ENCODE results near the gene S100PBP.

S100PBP gene

DNA sequence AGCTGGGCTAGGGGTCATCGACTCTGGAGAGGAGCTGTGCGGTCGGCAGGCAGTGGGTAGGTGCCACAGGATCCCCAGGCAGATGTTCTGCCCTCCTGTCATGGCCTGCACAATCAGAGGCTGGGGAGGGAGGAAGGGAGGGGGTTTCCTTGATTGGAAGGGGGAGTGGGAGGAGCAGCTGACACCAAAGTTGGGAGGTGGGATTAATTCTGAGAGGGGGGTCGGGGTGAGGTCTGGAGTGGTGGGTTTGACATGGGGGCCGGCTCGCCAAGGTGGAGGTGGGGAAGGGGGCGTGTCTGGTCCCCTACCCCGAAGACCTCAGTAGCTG, 68.2 kb downstream of the S100PBP start:
- no peak overlapping the region for H3K4me3 ChIP-seq (ENCODE audit: low read depth, low read length)
- TF ChIP-seq, protein P1, sequence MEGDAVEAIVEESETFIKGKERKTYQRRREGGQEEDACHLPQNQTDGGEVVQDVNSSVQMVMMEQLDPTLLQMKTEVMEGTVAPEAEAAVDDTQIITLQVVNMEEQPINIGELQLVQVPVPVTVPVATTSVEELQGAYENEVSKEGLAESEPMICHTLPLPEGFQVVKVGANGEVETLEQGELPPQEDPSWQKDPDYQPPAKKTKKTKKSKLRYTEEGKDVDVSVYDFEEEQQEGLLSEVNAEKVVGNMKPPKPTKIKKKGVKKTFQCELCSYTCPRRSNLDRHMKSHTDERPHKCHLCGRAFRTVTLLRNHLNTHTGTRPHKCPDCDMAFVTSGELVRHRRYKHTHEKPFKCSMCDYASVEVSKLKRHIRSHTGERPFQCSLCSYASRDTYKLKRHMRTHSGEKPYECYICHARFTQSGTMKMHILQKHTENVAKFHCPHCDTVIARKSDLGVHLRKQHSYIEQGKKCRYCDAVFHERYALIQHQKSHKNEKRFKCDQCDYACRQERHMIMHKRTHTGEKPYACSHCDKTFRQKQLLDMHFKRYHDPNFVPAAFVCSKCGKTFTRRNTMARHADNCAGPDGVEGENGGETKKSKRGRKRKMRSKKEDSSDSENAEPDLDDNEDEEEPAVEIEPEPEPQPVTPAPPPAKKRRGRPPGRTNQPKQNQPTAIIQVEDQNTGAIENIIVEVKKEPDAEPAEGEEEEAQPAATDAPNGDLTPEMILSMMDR (conservative IDR thresholded peaks at IDR 0.05; ENCODE audit: low read depth, low read length): no peak
- DNase-seq (ENCODE audit: low read depth): no peak

- TF ChIP-seq, protein P1 (conservative IDR thresholded peaks at IDR 0.05; ENCODE audit: low read depth, low read length): peak; percentile 76
These were observed 68.8 kb downstream of the S100PBP start, which contains the start of gene HPCA for GRCh38 chr1:32886004-32886827. Gene HPCA (plus strand): TSS chr1:32886491. CDS start chr1:32888899, 2,408 bp downstream.

GRCh38 chr1:32886828-32887414, 69.5 kb downstream of the S100PBP start:
- TF ChIP-seq, protein P1 (conservative IDR thresholded peaks at IDR 0.05; ENCODE audit: low read depth, low read length): no peak
- no peak for DNase-seq (ENCODE audit: low read depth)

More at GRCh38 chr1:32886004-32886827, 68.8 kb downstream of the S100PBP start, which contains the start of gene HPCA:
- peak within 1 kb of the TSS; percentile 24 for H3K4me3 ChIP-seq (ENCODE audit: low read depth, low read length)
- DNase-seq (ENCODE audit: low read depth): peak; percentile 57

DNA sequence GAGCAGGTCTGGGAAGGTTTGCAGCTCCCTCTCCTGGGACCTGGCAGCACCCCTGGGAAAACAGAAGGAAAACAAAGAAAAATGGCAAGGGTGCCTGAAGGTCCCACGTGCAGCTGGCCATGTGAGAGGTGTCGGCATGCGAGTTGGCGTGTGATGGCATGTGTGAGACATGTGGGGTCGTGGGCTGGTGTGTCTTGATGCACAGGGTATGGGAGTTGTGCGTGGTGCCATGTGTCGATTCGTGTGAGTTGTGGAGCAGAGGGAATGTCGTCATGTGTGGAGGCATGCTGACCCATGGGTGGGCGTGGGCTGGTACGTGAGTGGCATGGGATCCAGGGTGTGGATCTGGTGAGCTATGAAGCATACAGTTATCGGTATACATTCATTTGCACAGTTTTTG, 70.2 kb downstream of the S100PBP start:
- no peak for DNase-seq (ENCODE audit: low read depth)
- TF ChIP-seq, protein P1 (conservative IDR thresholded peaks at IDR 0.05; ENCODE audit: low read depth, low read length): no peak
- no peak overlapping the region for H3K4me3 ChIP-seq (ENCODE audit: low read depth, low read length)

More at GRCh38 chr1:32886828-32887414, 69.5 kb downstream of the S100PBP start:
- no peak overlapping the region for H3K4me3 ChIP-seq (ENCODE audit: low read depth, low read length)

GRCh38 chr1:32888134-32888533, 70.7 kb downstream of the S100PBP start:
- TF ChIP-seq, protein P1 (conservative IDR thresholded peaks at IDR 0.05; ENCODE audit: low read depth, low read length): no peak
- no peak overlapping the region for H3K4me3 ChIP-seq (ENCODE audit: low read depth, low read length)
- DNase-seq (ENCODE audit: low read depth): no peak

- no peak for DNase-seq (ENCODE audit: low read depth)
- no peak overlapping the region for H3K4me3 ChIP-seq (ENCODE audit: low read depth, low read length)
- TF ChIP-seq, protein P1 (conservative IDR thresholded peaks at IDR 0.05; ENCODE audit: low read depth, low read length): no peak
These were observed 71.4 kb downstream of the S100PBP start for GRCh38 chr1:32888677-32889420.
